ENCODE results near the gene TBXAS1.
"Not testable (repeated sequence)": the region's sequence is repeated elsewhere in the genome, so short reads cannot be mapped to it uniquely, and the experiment has no call there.

Gene TBXAS1

GRCh38 chr7:139828446-139828845, 618 bp upstream of the TBXAS1 start:
- DNase-seq: no peak

DNA sequence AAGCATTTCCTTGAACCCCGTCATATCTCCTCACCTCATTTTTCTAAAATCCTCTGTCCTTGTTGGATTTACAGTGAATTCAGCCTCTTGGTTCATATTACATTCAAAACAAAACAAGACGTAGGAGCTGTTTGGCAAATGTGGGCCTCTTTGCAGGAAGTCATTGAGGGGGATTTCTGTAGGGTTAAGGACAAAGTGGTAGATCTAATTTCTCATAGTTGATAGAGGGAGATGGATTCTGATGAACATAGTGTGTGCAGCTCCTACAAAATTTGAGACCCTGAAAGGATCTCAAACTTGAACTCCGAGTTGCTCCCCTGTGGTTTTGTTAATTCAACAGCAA, 682 bp downstream of the TBXAS1 start:
- no peak for DNase-seq

- DNase-seq: no peak
These were observed 1.2 kb downstream of the TBXAS1 start for GRCh38 chr7:139830292-139830691.

DNA sequence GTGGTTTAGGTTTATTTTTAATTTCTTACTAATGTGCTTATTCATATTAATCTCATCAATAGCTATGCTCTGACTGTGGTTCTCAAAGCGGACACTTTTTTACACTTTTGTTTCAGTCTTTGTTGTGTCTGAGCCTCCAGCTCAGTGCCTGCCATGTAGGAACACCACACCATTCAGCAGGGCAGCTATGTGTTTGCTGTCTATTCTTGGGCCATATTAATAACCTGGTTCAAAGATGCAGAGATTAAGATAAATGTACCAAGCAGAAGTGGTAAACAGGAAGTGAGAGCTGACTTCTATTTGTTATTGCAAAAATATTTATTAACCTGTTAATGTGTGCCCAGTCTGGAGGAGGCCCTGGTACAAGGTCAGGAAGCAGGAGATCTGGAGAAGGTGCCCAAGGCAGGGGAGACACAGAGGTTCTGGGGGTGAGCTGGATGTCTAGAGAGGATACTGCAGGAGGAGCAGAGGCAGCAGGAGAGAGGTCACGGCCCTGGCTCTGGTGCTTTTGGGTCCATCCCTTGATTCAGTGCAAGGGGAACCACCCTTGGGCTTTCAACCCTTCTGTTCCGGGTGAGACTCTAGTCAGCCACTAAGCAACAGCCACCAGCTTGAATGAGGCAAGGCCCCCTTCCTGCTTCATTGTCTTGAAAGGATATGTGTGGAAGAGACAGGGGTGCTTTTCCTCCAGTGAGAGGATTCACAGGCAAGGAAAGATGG, 1.9 kb downstream of the TBXAS1 start:
- DNase-seq: no peak

DNA sequence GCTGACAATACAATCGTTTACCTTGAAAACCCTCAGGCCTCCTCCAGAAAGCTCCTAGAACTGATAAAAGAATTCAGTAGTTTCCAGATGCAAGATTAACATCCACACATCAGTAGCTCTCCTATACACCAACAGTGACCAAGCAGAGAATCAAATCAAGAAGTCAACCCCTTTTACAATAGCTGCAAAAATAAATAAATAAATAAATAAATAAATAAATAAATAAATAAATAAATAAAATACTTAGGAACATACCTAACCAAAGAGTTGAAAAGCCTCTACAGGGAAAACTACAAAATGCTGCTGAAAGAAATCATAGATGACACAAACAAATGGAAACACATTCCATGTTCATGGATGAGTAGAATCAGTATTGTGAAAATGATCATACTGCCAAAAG, 6.8 kb downstream of the TBXAS1 start:
- DNase-seq: not testable (repeated sequence)

- DNase-seq: not testable (repeated sequence)
These were observed 8.2 kb downstream of the TBXAS1 start for GRCh38 chr7:139837291-139837690.

DNA sequence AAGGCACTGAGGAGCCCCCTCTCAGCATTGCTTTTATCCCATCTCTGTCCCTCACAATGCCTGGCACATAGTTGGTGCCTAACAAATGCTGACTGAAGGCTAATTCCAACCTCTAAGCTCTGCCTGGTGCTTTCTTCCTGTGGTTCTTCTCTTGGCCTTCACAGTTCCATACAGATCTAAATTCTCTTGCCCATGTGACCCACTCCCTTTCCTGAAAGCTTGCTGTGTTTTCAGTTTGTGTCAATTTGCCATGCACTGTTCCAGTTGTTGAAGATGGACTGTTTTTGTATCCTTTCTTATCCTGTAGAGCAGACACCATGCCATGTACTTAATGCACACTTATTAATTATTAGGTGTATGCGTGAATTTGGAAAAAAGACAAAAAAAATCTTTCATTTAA, 9.2 kb downstream of the TBXAS1 start:
- no peak for DNase-seq

- DNase-seq: no peak
These were observed 9.8 kb downstream of the TBXAS1 start for GRCh38 chr7:139838876-139839275.

GRCh38 chr7:139840776-139841175, 11.7 kb downstream of the TBXAS1 start:
- DNase-seq: no peak

- DNase-seq: no peak
These were observed 13.5 kb downstream of the TBXAS1 start for GRCh38 chr7:139842401-139843210.

- not testable (repeated sequence) for DNase-seq
These were observed 14.1 kb downstream of the TBXAS1 start for GRCh38 chr7:139843211-139843537.

GRCh38 chr7:139844779-139845442, 15.8 kb downstream of the TBXAS1 start:
- no peak for DNase-seq

GRCh38 chr7:139845443-139845805, 16.4 kb downstream of the TBXAS1 start:
- no peak for DNase-seq

DNA sequence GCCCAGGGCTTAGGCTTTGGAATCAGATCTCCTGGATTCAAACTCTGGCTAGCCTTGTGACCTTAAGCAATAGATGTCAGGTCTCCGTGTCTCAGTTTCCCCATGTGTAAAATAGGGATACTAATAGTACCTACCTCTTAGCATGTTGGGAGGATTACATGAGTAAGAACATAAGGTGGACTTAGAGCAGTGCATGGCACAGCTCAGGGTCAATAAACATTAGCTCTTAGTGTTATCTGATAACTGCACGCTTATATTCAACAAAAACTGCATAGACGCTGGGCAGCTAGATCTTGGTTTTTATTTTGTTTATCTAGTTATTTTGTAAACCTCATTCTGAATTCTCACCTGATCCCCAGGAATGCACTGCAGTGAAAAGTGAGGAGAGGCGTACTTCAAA, 17.2 kb downstream of the TBXAS1 start:
- DNase-seq: no peak

DNA sequence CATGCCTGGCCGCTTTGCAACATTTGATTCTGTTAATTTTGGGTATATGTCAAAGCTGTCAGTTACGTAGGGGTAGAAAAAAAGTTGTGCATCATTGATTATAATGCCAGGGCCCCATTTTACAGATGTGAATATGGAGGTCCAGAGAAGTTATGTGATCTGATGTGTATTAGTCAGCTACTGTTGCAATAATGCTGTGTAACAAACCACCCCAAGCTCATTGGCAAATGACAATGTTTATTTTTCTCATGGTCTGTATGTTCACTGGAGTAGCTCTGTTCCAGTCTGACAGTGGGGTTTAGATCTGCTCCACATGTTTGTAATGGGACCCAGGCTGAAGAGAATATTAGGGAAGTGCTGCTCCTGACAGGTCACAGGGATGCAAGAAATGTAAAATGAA, 19.2 kb downstream of the TBXAS1 start:
- no peak for DNase-seq

- no peak for DNase-seq
These were observed 21.8 kb downstream of the TBXAS1 start for GRCh38 chr7:139850906-139851305.

- no peak for DNase-seq
These were observed 22.9 kb downstream of the TBXAS1 start for GRCh38 chr7:139851770-139852481.

- no peak for DNase-seq
These were observed 23.4 kb downstream of the TBXAS1 start for GRCh38 chr7:139852482-139852845.

DNA sequence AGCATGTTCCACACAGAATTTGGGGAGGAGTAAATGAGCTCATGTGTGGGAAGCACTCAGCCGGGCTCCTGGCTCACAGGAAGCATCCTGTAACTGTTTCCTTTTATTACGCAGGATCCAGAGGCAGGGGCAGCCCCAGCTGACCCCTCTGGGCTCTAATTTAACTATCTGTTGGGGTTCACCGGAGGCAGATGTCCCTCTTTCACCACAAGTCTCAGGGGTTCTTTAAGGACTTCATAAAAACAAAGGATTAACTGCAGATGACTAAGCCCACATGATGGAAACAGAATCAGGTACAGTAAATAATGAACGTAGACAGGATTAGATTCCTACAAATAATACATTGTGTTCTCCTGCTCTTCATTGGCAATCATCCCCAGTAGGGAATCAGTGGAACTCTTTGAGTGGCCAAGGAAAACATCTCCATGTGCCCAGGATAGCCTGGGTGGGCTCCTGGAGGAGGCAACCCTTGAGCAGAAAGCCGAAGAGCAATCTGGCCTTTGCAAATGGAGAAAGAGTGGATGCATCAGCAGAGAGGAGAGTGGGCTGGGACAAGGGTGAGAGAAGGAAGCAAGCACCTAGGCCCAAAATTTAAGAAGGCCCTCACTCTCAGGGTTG, 24.6 kb downstream of the TBXAS1 start:
- no peak for DNase-seq

GRCh38 chr7:139854124-139854511, 25.1 kb downstream of the TBXAS1 start:
- DNase-seq: no peak

- no peak for DNase-seq
These were observed 25.9 kb downstream of the TBXAS1 start for GRCh38 chr7:139854803-139855497.

DNA sequence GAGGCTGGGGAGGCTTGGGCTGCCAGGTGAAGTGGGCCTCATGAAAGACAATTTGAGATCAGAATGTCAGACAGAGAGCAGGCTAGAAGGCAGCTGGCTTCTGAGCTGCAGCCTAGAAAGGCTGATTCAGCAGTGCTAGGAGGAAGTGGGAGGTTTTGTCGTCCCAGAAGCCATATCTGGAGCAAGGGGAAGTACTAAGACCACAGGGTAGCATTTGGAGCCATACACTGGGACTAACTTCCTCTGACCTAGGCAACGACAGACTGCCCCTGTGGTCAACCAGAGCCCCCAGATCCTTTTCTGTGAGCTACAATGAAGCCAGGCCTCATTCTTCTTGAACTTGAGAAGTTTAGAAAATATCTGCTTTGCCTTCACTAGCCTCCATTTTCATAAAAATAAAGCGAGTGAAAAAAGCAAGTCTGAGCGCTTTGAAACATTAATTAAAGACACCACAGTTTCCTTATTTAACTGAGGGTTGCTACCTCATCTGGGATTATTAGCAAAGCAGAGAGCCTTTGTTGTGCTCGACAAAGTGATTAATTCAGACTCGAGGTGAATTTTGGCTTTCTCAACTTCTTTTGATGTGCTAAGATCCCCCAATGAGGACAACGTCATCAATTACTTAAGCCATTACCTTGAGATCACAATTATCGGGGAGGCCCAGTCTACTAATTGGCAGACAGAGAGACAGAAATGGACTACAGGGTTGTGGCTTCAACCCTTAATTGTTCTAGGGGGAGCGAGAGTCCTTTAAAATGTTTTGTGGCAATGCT, 26.6 kb downstream of the TBXAS1 start:
- no peak for DNase-seq
